Liver (tissue), 9 donors: Measurements from ENCODE around the gene LMCD1. TPM values are rescaled to one million over a fixed set of nuclear protein-coding genes. Genes with fewer than 3 reads are reported as not detected.

Experiments used
- DNase-seq: peaks from one replicate; pipeline ENCODE4 v3.0.0-alpha.2; 2017; ENCODE audit warnings: low spot score
- H3K27ac ChIP-seq, 2 donors: one replicate each; pipeline ENCODE4 v1.7.0; 2013; ENCODE audit warnings: inconsistent platforms in 2 of 2, low read length in 2 of 2, control low read depth in 1 of 2, low read depth in 1 of 2, mild to moderate bottlenecking in 1 of 2
- H3K27me3 ChIP-seq, 4 donors: one replicate each; pipeline versions ENCODE4 v1.6.1 to v1.7.0; 2013; ENCODE audit warnings: low read length in 3 of 4, inconsistent platforms in 1 of 4, mild to moderate bottlenecking in 1 of 4, moderate library complexity in 1 of 4; ENCODE audit not compliant: control insufficient read depth in 4 of 4, insufficient read depth in 4 of 4
- H3K36me3 ChIP-seq, 4 donors: one replicate each; pipeline versions ENCODE4 v1.6.1 to v1.7.0; 2013; ENCODE audit warnings: low read length in 3 of 4, mild to moderate bottlenecking in 3 of 4, low read depth in 1 of 4, moderate library complexity in 1 of 4; ENCODE audit not compliant: control insufficient read depth in 4 of 4, insufficient read depth in 3 of 4
- H3K4me1 ChIP-seq, 4 donors: one replicate each; pipeline versions ENCODE4 v1.6.1 to v1.7.0; 2013; ENCODE audit warnings: low read length in 3 of 4, mild to moderate bottlenecking in 3 of 4, moderate library complexity in 1 of 4; ENCODE audit not compliant: control insufficient read depth in 4 of 4, insufficient read depth in 4 of 4
- H3K4me3 ChIP-seq, 3 donors: one replicate each; pipeline versions ENCODE4 v1.6.1 to v1.7.0; 2013; ENCODE audit warnings: low read length in 3 of 3, control low read depth in 1 of 3, low read depth in 1 of 3, mild to moderate bottlenecking in 1 of 3
- H3K9ac ChIP-seq, 2 donors: one replicate each; pipeline ENCODE4 v1.7.0; 2013; ENCODE audit warnings: low read length in 2 of 2, mild to moderate bottlenecking in 2 of 2, moderate library complexity in 2 of 2, control low read depth in 1 of 2, low read depth in 1 of 2
- H3K9me3 ChIP-seq, 4 donors: one replicate each; pipeline versions ENCODE4 v1.6.1 to v1.7.0; 2013; ENCODE audit warnings: low read length in 3 of 4; ENCODE audit not compliant: control insufficient read depth in 4 of 4
- CTCF ChIP-seq: fragments of 150-350 bp; IDR thresholded peaks from 2 replicates; pipeline ENCODE4 v1.5.1; 2017; ENCODE audit warnings: improper control_type of control experiment, low read depth, low read length; ENCODE audit not compliant: missing input control
- FOXA1 ChIP-seq: IDR thresholded peaks from 2 replicates; pipeline ENCODE4 v1.6.1; 2016; ENCODE audit warnings: antibody characterized with exemption
- FOXA2 ChIP-seq: IDR thresholded peaks from 2 replicates; pipeline ENCODE4 v1.6.1; 2016; ENCODE audit warnings: antibody characterized with exemption
- GABPA ChIP-seq, 2 donors: IDR thresholded peaks in 1 of 2; conservative IDR thresholded peaks in 1 of 2; 2 replicates each; pipeline ENCODE4 v1.6.1; 2016; ENCODE audit warnings: antibody characterized with exemption in 2 of 2, mild to moderate bottlenecking in 1 of 2, moderate library complexity in 1 of 2
- HNF4A ChIP-seq, 2 donors: conservative IDR thresholded peaks; 2 replicates each; pipeline ENCODE4 v1.6.1; 2016; ENCODE audit warnings: antibody characterized with exemption in 2 of 2, mild to moderate bottlenecking in 2 of 2
- HNF4G ChIP-seq: IDR thresholded peaks from 2 replicates; pipeline ENCODE4 v1.6.1; 2016; ENCODE audit warnings: antibody characterized with exemption
- JUND ChIP-seq, 2 donors: IDR thresholded peaks; 2 replicates each; pipeline ENCODE4 v1.6.1; 2016; ENCODE audit warnings: antibody characterized with exemption in 2 of 2
- NR2F2 ChIP-seq: IDR thresholded peaks from 2 replicates; pipeline ENCODE4 v1.6.1; 2016; ENCODE audit warnings: antibody characterized with exemption
- RAD21 ChIP-seq, 2 donors: IDR thresholded peaks; 2 replicates each; pipeline ENCODE4 v1.6.1; 2016; ENCODE audit warnings: antibody characterized with exemption in 2 of 2, mild to moderate bottlenecking in 2 of 2
- REST ChIP-seq: IDR thresholded peaks from 2 replicates; pipeline ENCODE4 v1.6.1; 2016; ENCODE audit warnings: antibody characterized with exemption, mild to moderate bottlenecking
- RXRA ChIP-seq, 2 donors: IDR thresholded peaks; 2 replicates each; pipeline ENCODE4 v1.6.1; 2017 to 2018; ENCODE audit warnings: antibody characterized with exemption in 2 of 2, mild to moderate bottlenecking in 1 of 2
- TAF1 ChIP-seq: conservative IDR thresholded peaks from 2 replicates; pipeline ENCODE4 v1.6.1; 2016; ENCODE audit warnings: antibody characterized with exemption, mild to moderate bottlenecking
- ZBTB33 ChIP-seq: IDR thresholded peaks from 2 replicates; pipeline ENCODE4 v1.6.1; 2016; ENCODE audit warnings: antibody characterized with exemption
- whole genome bisulfite sequencing: extraction: QIAGEN DNeasy Blood & Tissue Kit; methylation state at CpG from one replicate; pipeline ENCODE4 v1.1.7; 2013; 5-methylcytosine and 5-hydroxymethylcytosine counted together
- polyA plus RNA-seq, 2 donors: library from polyadenylated mRNA; stranded (reverse) in 1 of 2; unstranded in 1 of 2; fragments of 200-250 nt in 1 of 2; fragments of >200 nt in 1 of 2; fragmentation: Nextera tagmentation in 1 of 2; extraction: Ambion mirVana in 1 of 2; gene quantifications; one replicate each; pipeline versions ENCODE4 v1.2.1 to v1.2.3, GENCODE V29; 2013 to 2015
- total RNA-seq, 2 donors: library from RNA; depleted of rRNA; stranded (reverse); fragments of >200 nt; gene quantifications; one replicate each; pipeline ENCODE4 v1.2.3, GENCODE V29; 2014
- donor health status: healthy.
- donor health status: healthy.
- donor health status: healthy.
- donor health status: healthy.
- donor health status: healthy.

Gene LMCD1
- total and polyA plus RNA-seq, 4 donors = 3.1 to 8.3 (median 6.0) TPM

GRCh38 chr3:8595695-8596115 lies 94.1 kb downstream of the LMCD1 start:
- Histone ChIP-seq H3K27ac (no peak overlapping the region), H3K36me3 (no peaks in the 10 kb centered on the region), H3K4me3 (no peak overlapping the region), H3K27me3 (no peaks in the 10 kb centered on the region), H3K9ac (no peak overlapping the region), H3K9me3 (no peaks in the 10 kb centered on the region), H3K4me1 (no peaks in the 10 kb centered on the region)
- TF ChIP-seq GABPA (IDR thresholded peaks at IDR 0.05 in 1 of 2, conservative IDR thresholded peaks at IDR 0.05 in 1 of 2) (no peak), NR2F2 (no peak), FOXA1 (no peak), JUND (IDR thresholded peaks at IDR 0.05) (no peak), RXRA (IDR thresholded peaks at IDR 0.05) (no peak), REST (no peak), HNF4G (no peak), CTCF (no peak)
- no peak for DNase-seq
- WGBS = 91% methylated on average over 9 of the region's 9 CpGs

GRCh38 chr3:8596321-8597218 lies 94.9 kb downstream of the LMCD1 start:
- no peak overlapping the region for H3K4me3 ChIP-seq
- no peaks in the 10 kb centered on the region for H3K9me3 ChIP-seq
- H3K4me1 ChIP-seq = no peaks in the 10 kb centered on the region
- TF ChIP-seq ZBTB33 (no peak), FOXA1 (no peak), RAD21 (IDR thresholded peaks at IDR 0.05) (no peak), HNF4A (conservative IDR thresholded peaks at IDR 0.05) (no peak), FOXA2 (no peak), JUND (IDR thresholded peaks at IDR 0.05) (no peak), TAF1 (no peak)
- H3K27me3 ChIP-seq = no peaks in the 10 kb centered on the region
- WGBS = 85% methylated on average over 18 of the region's 18 CpGs
- DNase-seq = no peak
- H3K27ac ChIP-seq = no peak overlapping the region
- no peak overlapping the region for H3K9ac ChIP-seq
- no peaks in the 10 kb centered on the region for H3K36me3 ChIP-seq
